Pulmonary artery endothelial cell (primary cell): ENCODE results near the gene RBM12. TPM values are rescaled to one million over a fixed set of nuclear protein-coding genes. Genes with fewer than 3 reads are reported as not detected.

ENCODE experiments used
- DNase-seq: peaks from one replicate; pipeline ENCODE4 v3.0.0-alpha.2; 2011; ENCODE audit warnings: low read depth, low spot score
- total RNA-seq: library from RNA; depleted of rRNA; stranded (reverse); fragments of >200 nt; gene quantifications from 2 replicates; pipeline ENCODE4 v1.2.3, GENCODE V29; 2014

The RBM12 gene
- total RNA-seq, 1 donor from 2014 or later = 64.1 TPM

- DNase-seq = no peak
Observed at GRCh38 chr20:35654415-35654814, 10.3 kb downstream of the RBM12 start.

- DNase-seq = no peak
Observed at GRCh38 chr20:35653893-35654292, 10.8 kb downstream of the RBM12 start.

GRCh38 chr20:35653430-35653734, 11.3 kb downstream of the RBM12 start:
- DNase-seq = no peak

- DNase-seq = no peak
Observed at GRCh38 chr20:35652641-35653429, 11.9 kb downstream of the RBM12 start.

- DNase-seq = no peak
Observed at GRCh38 chr20:35651958-35652357, 12.7 kb downstream of the RBM12 start.

- no peak for DNase-seq
Observed at GRCh38 chr20:35650632-35651031, 14.1 kb downstream of the RBM12 start.

- DNase-seq = no peak
Observed at GRCh38 chr20:35648836-35649235, 15.9 kb downstream of the RBM12 start.

- no peak for DNase-seq
Observed at GRCh38 chr20:35644806-35645205, 19.9 kb downstream of the RBM12 start.

GRCh38 chr20:35643045-35643444, 21.7 kb downstream of the RBM12 start:
- DNase-seq = no peak

GRCh38 chr20:35641743-35642142, 23.0 kb downstream of the RBM12 start:
- no peak for DNase-seq

- DNase-seq = no peak
Observed at GRCh38 chr20:35640724-35641123, 24.0 kb downstream of the RBM12 start.

- DNase-seq = no peak
Observed at GRCh38 chr20:35638751-35639150, 25.9 kb downstream of the RBM12 start.

- no peak for DNase-seq
Observed at GRCh38 chr20:35637276-35637675, 27.4 kb downstream of the RBM12 start.

- DNase-seq = no peak
Observed at GRCh38 chr20:35636095-35636494, 28.6 kb downstream of the RBM12 start.

GRCh38 chr20:35635652-35636051, 29.0 kb downstream of the RBM12 start:
- no peak for DNase-seq

- no peak for DNase-seq
Observed at GRCh38 chr20:35632539-35633115, 32.1 kb downstream of the RBM12 start.

- DNase-seq = no peak
Observed at GRCh38 chr20:35630636-35631035, 34.1 kb downstream of the RBM12 start.

GRCh38 chr20:35629427-35630145, 35.1 kb downstream of the RBM12 start:
- no peak for DNase-seq

GRCh38 chr20:35627121-35627520, 37.6 kb downstream of the RBM12 start:
- DNase-seq = no peak

GRCh38 chr20:35626386-35627001, 38.2 kb downstream of the RBM12 start:
- no peak for DNase-seq

- DNase-seq = no peak
Observed at GRCh38 chr20:35625584-35626385, 38.9 kb downstream of the RBM12 start.
